Measurements from ENCODE around the gene PRR14. TPM values are rescaled to one million over a fixed set of nuclear protein-coding genes. Genes with fewer than 3 reads are reported as not detected.

Gene PRR14
- total and polyA plus RNA-seq, 2 of the 4 experiments (the other 2 are of a cell fraction) = 1.4 to 11.9 TPM

GRCh38 chr16:30615358-30616091 is 35.2 kb upstream of the PRR14 start:
- Histone ChIP-seq H3K4me1 (ENCODE audit: control insufficient read depth, insufficient read depth, low read length) (no peaks in the 10 kb centered on the region), H3K18ac (ENCODE audit: low read depth, low read length) (no peak overlapping the region), H3K27ac (ENCODE audit: insufficient read depth, low read length) (no peak overlapping the region), H2BK15ac (ENCODE audit: low read depth, low read length) (no peak overlapping the region), H3K23ac (ENCODE audit: low read depth, low read length) (no peak overlapping the region), H3K4me3 (ENCODE audit: insufficient read depth, low read depth, low read length) (no peak overlapping the region), H3K79me1 (ENCODE audit: low read depth in 1 of 2, low read length in 2 of 2) (peaks cover 0 to 4% of the 10 kb centered on the region in 2 experiments; a peak in 1 of 4 replicates), H3K9me3 (ENCODE audit: control insufficient read depth, insufficient read depth, low read length) (no peaks in the 10 kb centered on the region), H3K4me2 (ENCODE audit: low read depth, low read length) (no peak overlapping the region), H2BK5ac (ENCODE audit: low read depth, low read length, poor library complexity, severe bottlenecking) (no peak overlapping the region), H2AFZ (replicated peaks; ENCODE audit: low read length, poor library complexity) (peak overlapping the region; percentile 65), H3K14ac (replicated peaks; ENCODE audit: low read depth, low read length) (no peak overlapping the region), H2AK9ac (replicated peaks; ENCODE audit: low read depth, low read length, poor library complexity) (no peak overlapping the region), H3K9me1 (ENCODE audit: insufficient read depth, low read length) (no peaks in the 10 kb centered on the region), H4K8ac (ENCODE audit: low read depth in 2 of 2, low read length in 2 of 2) (no peak overlapping the region), H2AK5ac (ENCODE audit: low read depth, low read length) (no peak overlapping the region), H2BK20ac (ENCODE audit: low read depth, low read length) (no peak overlapping the region), H3K27me3 (ENCODE audit: control insufficient read depth, insufficient read depth, low read length) (no peaks in the 10 kb centered on the region; the same call in 1 of the 2 replicates), H4K5ac (ENCODE audit: low read depth, low read length) (no peak overlapping the region), H3K4ac (ENCODE audit: low read depth, low read length) (no peak overlapping the region), H4K20me1 (ENCODE audit: insufficient read depth, low read length) (no peaks in the 10 kb centered on the region), H3K56ac (ENCODE audit: extremely low read depth, insufficient read depth, low read length) (no peak overlapping the region), H3K9ac (ENCODE audit: low read depth, low read length) (no peak overlapping the region), H2BK120ac (ENCODE audit: low read depth, low read length) (no peak overlapping the region), H3K36me3 (ENCODE audit: control insufficient read depth, insufficient read depth, low read length) (no peaks in the 10 kb centered on the region), H4K91ac (ENCODE audit: insufficient read depth, low read depth, low read length) (no peak overlapping the region)
- BruUV-seq (replicated peaks) = no TSS peak
- TF ChIP-seq CEBPB (IDR thresholded peaks at IDR 0.05; ENCODE audit: low read depth, low read length) (no peak), NFE2L2 (IDR thresholded peaks at IDR 0.05; ENCODE audit: low read depth, low read length) (no peak), SMC3 (IDR thresholded peaks at IDR 0.05; ENCODE audit: low read depth, low read length) (peak; percentile 35; the same call in 1 of the 2 replicates), RAD21 (IDR thresholded peaks at IDR 0.05; ENCODE audit: low read length) (peak; percentile 58), CTCF (conservative IDR thresholded peaks at IDR 0.05; ENCODE audit: low read depth, low read length) (peak; percentile 50), MAFK (IDR thresholded peaks at IDR 0.05; ENCODE audit: low read depth, low read length) (no peak)
- DNase-seq = peak; percentile 8
- intact Hi-C loops (cut with micrococcal nuclease) = no loop called here
- peak; percentile 42; the same call in 1 of the 2 replicates for ATAC-seq (ENCODE audit: low read depth)
- dilution Hi-C loops (cut with HindIII; ENCODE audit: low sequenced_read_pairs, unreplicated experiment) = no loop called here
- ChIA-PET POLR2A (ENCODE audit: unreplicated experiment) (no interaction called here), CTCF (interaction anchor here (0.6 to 1.6 kb wide), 5 partner anchors 13 to 31 kb away, joined by 3 to 5 read pairs (median 4); no protein-coding TSS in a partner anchor)
- in situ Hi-C loops (cut with MboI; ENCODE audit: low sequenced_read_pairs) = no loop called here
- 11% methylated on average over 5 of the region's 12 CpGs; no CpG with 5 or more reads in 1 of the 2 experiments for WGBS, 2 experiments (ENCODE audit: extremely low coverage in 2 of 2, insufficient read length in 1 of 2)
